Measurements from ENCODE around the gene XYLB. TPM values are rescaled to one million over a fixed set of nuclear protein-coding genes. Genes with fewer than 3 reads are reported as not detected.

The XYLB gene
- polyA plus RNA-seq, 1 donor from 2014 or later = 0.50 TPM

DNA sequence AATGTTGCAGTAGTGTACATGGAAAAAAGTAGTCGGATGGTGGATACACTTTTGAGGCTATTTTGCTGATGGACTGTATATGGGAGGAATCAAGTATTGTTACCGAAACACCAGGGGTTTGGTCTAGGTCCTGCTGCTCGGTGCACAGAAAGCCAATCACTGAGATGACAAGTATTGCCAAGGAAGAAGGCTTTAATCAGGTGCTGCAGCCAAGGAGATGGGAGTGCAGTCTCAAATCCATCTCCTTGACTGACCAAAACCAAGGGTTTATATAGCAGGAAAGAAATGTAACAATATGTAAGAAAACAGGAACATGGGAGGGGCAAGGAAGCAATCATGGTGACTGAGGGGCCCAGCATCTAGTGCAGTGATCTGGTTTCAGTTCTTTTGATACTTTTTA is 104.3 kb downstream of the XYLB start:
- no peak overlapping the region for H2AFZ ChIP-seq (ENCODE audit: low read depth, low read length)
- no peaks in the 10 kb centered on the region for H3K9me3 ChIP-seq (ENCODE audit: low read length)
- no peaks in the 10 kb centered on the region for H3K9me2 ChIP-seq (ENCODE audit: insufficient read depth, low read length)
- H3F3A ChIP-seq (ENCODE audit: insufficient read depth, low read length, poor library complexity, severe bottlenecking) = no peaks in the 10 kb centered on the region
- no peaks in the 10 kb centered on the region for H3K27me3 ChIP-seq (ENCODE audit: insufficient read depth, low read depth, low read length)
- H4K20me1 ChIP-seq (ENCODE audit: insufficient read depth) = peaks cover 3% of the 10 kb centered on the region
- no peak overlapping the region for H3K4me2 ChIP-seq (ENCODE audit: low read length)
- H3K79me2 ChIP-seq (replicated peaks; ENCODE audit: insufficient read depth, low read length) = peaks cover 10% of the 10 kb centered on the region
- TF ChIP-seq CTCF (IDR thresholded peaks at IDR 0.05; ENCODE audit: poor library complexity, severe bottlenecking) (no peak), REST (IDR thresholded peaks at IDR 0.05; ENCODE audit: borderline replicate concordance) (no peak), POLR2AphosphoS5 (IDR thresholded peaks at IDR 0.05) (no peak), EZH2 (IDR thresholded peaks at IDR 0.05; ENCODE audit: borderline replicate concordance, insufficient read depth, low read length, poor library complexity, severe bottlenecking) (no peak), TAF1 (IDR thresholded peaks at IDR 0.05; ENCODE audit: low read depth) (no peak), RAD21 (conservative IDR thresholded peaks at IDR 0.05) (no peak), SMC3 (conservative IDR thresholded peaks at IDR 0.05; ENCODE audit: poor library complexity) (no peak), EP300 (conservative IDR thresholded peaks at IDR 0.05; ENCODE audit: poor library complexity, severe bottlenecking) (no peak), MXI1 (conservative IDR thresholded peaks at IDR 0.05; ENCODE audit: poor library complexity, severe bottlenecking) (no peak)
- H3K9ac ChIP-seq (ENCODE audit: low read length) = no peak overlapping the region
- H3K36me3 ChIP-seq (ENCODE audit: insufficient read depth, low read length) = no peaks in the 10 kb centered on the region
- H3K27ac ChIP-seq (ENCODE audit: low read length) = no peak overlapping the region
- H3K4me3 ChIP-seq (ENCODE audit: low read length) = no peak overlapping the region

DNA sequence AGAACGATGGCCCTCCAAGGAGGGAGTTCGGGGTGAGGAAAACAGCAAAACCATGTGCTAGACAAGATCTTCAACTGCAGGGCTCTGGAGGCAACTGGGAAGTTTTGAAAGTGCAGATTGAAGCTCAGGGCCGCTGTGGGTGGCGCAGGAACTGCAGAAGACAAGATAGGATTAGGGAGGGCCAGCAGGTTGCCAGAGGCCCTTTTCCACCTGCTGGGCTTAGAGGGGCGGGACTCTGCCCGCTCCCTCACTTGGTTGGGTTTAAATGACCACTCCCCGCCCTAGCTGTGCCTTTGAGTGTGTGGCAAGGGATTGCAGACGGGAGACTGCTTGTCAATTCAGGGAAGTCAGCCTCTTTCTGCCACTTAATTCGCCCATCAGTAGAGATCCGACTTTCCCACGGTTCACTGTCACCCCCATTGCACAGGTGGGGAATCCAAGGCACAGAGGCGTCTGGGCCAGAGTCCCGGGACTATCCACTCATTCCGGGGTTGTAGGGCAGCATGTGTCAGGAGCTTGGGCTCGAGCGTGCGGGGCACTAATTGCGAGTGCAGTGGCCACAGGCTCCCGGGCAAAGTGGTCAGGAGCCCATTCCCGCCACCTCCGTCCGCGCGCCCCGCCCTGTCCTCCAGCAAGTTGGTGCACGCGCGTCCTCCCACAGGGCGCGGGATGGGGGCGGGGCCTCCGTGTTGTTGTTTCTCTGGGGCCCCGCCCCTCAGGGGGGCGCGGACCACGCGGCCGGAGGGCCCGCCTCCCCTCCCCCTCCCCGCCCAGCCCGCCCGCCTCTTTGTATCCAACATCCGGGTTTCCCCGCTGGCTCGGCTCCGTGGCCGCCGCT is 106.7 kb downstream of the XYLB start, which contains the start of gene ACVR2B:
TSS of gene ACVR2B (plus strand) at position 816 of the 838 bp plus-strand sequence. CDS start 433 bp downstream, outside the sequence.
- Histone ChIP-seq H3K9ac (ENCODE audit: low read length) (peak within 1 kb of the TSS; percentile 97), H3F3A (ENCODE audit: insufficient read depth, low read length, poor library complexity, severe bottlenecking) (no peaks in the 10 kb centered on the region), H3K4me2 (ENCODE audit: low read length) (peak within 1 kb of the TSS; percentile 65), H3K9me2 (ENCODE audit: insufficient read depth, low read length) (no peaks in the 10 kb centered on the region), H3K9me3 (ENCODE audit: low read length) (no peaks in the 10 kb centered on the region), H2AFZ (ENCODE audit: low read depth, low read length) (peak within 1 kb of the TSS; percentile 77), H3K36me3 (ENCODE audit: insufficient read depth, low read length) (no peaks in the 10 kb centered on the region), H3K27ac (ENCODE audit: low read length) (peak within 1 kb of the TSS; percentile 94), H3K4me3 (ENCODE audit: low read length) (peak within 1 kb of the TSS; percentile 96), H3K27me3 (ENCODE audit: insufficient read depth, low read depth, low read length) (no peaks in the 10 kb centered on the region), H3K79me2 (replicated peaks; ENCODE audit: insufficient read depth, low read length) (peaks cover 35% of the 10 kb centered on the region), H4K20me1 (ENCODE audit: insufficient read depth) (peaks cover 20% of the 10 kb centered on the region)
- TF ChIP-seq EP300 (conservative IDR thresholded peaks at IDR 0.05; ENCODE audit: poor library complexity, severe bottlenecking) = no peak
- TF ChIP-seq TAF1 (IDR thresholded peaks at IDR 0.05; ENCODE audit: low read depth) = peak; percentile 82
- peak; percentile 64 for TF ChIP-seq MXI1 (conservative IDR thresholded peaks at IDR 0.05; ENCODE audit: poor library complexity, severe bottlenecking)
